Activated T-cell treated with anti-CD3 and anti-CD28 coated beads for 1 hour (primary cell): Measurements from ENCODE around the gene TBC1D4.

Experiments used
- DNase-seq: peaks from one replicate; pipeline ENCODE4 v3.0.0-alpha.2; 2020; ENCODE audit warnings: low read depth

The TBC1D4 gene

DNA sequence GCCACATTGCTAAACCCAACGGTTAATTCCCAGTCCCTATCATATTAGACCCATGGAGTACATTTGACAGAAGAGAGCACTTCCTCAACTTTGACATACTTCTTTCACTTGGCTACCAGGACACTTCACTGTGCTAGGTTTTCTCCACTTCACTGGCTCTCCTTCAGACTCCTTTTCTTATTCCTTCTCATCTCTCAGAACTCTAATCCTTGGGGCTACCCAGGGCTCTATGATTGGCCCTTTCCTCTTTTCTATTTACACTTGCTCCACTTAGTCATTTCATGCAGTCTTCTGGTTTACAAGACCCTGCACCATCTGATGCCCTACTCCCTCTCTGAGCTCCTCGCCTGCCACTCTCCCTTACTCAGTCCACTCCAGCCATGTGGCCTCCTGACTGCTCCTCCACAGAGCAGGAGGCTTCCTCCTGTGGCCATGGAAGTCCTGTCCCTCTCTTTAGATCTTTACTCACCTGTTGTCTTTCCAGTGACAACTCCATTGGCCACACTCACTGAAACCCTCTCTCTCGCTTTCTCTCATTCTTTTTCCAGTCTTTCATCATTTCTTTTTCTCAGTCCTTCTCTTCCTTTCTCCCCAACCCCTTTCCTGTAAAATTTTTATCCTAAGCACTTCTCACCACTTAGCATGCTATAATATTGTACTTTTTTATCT is 90.4 kb downstream of the TBC1D4 start:
- DNase-seq = no peak

DNA sequence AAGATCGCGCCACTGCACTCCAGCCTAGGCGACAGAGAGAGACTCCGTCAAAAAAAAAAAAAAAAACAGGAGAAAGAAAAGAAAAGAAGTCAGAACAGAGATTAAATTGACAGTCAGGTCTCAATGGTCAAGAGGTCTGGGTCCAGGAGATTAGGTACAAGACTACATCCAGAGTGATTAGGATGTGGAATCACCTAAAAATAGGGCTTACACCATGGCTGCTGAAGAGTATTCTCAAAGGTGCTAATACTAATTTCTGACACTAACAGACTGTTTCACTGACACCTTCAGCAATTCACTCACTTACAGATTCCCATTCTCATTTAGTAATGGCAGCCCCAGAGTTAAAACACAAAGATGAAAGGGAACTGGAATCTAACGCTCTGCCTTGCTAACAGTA is 91.7 kb downstream of the TBC1D4 start:
- DNase-seq = no peak

DNA sequence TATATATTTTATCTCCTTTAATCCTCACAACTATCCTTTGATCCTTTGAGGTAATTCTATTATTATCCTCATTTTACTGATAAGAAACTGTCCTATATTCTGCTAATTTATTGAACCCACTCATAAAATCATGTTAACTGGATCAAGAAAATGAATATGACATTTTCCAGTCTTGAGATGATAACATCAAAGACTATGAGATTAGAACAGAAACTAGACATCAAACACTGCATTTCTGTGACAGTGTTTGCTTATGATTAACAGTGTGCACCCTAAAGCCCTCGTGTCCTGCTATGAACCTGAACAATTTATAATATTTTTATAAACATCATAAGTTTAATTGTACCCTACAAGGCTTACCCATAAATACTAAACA is 96.3 kb downstream of the TBC1D4 start:
- no peak for DNase-seq

DNA sequence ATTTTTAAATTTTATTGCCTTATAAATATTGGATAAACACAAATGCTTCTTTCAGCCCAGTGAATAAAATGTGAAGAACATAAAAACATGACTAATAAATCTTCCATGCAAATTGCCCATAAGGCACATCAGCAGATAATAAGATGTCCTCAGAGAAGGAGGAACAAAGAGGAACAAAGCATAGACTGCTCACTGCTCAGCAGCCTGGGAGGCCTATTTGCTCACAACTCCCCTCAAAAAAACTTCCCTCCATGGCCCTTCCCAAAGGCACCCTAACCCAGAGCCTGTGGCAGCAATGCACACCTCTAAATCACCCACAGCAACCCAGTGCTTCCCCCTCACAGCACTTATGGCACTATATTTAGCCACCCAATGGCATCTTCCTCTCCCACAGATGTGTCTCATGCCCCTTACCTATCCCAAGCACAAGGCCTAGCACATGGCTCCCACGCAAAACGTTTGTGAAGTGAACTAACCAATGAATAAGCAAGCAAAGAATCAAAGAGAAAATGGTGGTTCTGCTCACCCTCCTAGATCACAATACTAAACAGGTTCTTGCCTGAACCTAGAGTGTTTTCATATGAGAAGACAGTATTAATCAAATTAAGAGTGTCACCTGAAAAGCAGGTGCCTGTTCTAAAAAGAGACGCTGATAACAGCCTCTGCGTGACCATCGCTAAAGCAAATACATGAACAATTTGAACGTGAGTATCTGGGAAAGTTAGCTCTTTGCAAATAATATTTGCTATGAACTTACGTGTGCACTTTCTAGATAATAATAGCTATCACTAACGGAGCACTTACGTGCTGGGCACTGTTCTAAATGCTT is 96.9 kb downstream of the TBC1D4 start:
- DNase-seq = no peak

DNA sequence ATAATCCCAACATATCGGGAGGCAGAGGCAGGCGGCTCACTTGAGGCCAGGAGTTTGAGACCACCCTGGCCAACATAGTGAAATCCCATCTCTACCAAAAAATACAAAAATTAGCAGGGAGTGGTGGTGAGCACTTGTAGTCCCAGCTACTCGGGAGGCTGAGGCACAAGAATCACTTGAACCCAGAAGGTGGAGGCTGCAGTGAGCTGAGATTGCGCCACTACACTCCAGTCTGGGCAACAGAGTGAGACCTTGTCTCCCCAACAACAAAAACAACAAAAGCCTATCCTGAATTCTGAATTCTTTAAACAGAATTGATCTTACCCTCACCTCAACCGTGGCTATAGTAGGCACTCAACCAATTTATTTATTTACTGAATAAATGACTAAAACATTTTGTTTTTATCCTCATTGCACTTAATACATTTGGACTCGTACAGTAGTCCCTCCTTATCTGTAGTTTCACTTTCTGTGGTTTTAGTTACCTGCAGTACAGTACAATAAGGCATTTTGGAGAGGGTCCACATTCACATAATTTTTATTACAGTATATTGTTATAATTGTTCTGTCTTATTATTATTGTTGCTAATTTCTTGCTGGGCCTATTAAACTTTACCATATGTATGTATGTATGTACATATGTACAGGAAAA is 98.8 kb downstream of the TBC1D4 start:
- DNase-seq = no peak

DNA sequence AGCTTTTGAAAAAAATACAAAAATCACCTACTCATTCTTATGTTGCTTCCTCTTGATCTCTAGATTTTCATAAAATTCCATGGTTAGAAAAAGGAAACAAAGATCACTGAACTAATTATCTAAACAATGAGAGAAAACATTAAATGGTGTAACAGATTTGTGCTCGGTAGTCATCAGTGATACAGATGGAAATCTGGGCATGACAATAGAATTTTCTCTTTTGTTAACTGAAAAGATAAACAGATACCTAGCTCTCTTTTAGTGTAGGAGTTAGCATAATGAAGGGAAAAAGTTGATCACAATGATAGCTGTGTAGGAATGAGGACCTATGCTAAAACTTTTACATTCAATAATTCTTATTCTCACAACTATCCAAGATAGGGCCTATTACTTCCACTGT is 103.7 kb downstream of the TBC1D4 start:
- DNase-seq = no peak

DNA sequence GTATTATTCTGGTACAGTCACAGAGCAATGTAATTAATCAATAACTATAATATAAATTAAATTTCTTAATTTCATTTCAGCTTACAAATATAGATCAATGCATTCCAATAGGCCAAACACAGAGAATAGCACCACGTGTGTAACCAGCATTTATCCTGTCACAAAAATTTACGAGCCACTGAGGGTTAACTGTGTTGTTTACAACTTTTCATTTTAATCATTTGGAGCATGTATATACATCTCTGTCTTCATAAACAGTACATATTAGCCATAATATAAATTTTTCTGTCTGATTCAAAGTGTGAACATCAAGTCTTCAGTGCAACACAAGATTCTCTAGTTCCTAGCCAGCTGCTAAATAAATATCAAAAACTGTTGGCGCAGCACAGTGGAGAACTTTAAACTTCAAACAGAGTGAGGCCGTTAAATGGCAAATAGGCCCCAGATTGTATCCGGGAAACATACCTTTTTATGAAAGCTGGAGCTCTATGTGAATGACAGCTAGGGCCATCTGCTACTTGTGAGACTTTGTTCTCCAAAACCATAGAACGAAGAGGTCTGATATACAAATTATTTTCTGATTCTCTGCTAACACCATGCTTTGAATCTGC is 105.1 kb downstream of the TBC1D4 start:
- no peak for DNase-seq

DNA sequence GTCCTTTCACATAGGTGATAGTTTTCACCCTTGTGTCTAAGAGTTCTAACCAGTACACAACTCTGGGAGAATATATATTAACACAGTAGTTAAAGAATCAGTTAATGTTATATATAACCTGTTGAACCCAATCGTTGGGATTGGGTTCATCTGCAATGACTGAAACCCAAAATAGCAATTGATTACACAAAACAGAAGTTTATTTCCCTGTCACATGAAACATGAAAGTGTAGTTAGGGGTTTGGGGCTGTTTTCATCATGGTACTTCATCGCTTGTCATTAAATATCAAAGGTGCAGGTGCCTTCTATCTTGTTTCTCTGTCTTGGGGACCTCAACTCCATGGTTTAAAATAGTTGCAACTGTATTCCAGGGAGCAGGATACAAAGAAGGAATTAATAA is 106.6 kb downstream of the TBC1D4 start:
- no peak for DNase-seq

DNA sequence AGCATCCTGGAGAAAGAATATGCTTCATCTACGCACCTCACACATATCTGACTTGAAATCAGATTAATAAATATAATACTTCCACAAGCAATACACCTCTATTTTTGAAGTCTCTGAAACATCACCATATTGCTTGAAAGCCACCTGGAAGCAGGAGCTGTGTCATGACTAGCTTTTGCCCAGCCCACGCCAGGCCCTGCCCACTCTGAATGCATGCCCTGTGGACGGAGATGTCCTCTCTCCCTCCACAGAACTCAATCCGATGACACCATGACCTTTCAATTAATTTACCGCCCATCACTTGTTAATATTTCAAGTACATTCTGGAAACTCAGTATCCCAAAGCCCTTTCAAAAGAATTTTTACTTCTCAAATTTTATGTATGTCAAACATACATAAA is 108.0 kb downstream of the TBC1D4 start:
- no peak for DNase-seq

DNA sequence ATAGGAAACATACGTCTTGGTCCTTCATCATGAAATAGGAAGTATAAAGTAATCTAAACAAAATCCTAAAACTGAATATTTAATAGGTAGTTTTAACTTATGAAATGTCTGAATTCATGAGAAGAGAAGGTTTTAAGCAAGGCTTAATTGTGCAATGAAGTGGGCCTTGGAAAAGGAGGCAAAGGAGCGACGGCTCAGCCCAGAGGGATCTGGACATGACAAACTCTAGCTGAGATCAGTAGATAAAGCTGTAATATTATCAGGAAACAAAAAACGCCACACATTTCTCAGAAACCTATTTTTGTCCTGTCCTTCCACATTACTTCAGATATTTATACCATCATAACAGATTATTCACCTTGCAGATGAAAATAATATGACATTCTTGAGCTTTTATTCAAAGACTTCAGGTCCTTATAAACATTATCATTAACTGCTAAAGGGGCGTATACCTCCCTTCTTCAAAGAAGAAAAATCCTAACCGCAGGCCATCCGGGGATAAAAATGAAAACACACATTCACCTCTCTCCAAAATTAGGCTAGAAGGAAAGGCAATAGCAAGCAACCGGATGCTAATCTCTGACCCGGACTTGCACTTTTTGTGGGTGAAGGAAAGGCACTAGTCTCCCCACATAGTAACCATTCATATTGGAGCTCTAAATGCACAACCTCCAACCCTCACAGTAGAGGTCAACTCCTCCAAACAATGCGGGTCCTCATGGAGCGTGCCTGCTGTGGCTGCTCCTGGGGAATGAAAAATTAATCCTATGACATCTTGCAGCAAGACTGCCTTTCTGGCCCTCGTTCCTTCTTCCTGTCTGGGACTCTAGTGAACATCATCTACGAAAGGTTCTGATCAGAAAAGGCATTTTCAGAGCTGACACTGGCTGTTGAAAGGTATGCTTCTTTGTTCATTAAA is 108.8 kb downstream of the TBC1D4 start:
- DNase-seq = no peak

DNA sequence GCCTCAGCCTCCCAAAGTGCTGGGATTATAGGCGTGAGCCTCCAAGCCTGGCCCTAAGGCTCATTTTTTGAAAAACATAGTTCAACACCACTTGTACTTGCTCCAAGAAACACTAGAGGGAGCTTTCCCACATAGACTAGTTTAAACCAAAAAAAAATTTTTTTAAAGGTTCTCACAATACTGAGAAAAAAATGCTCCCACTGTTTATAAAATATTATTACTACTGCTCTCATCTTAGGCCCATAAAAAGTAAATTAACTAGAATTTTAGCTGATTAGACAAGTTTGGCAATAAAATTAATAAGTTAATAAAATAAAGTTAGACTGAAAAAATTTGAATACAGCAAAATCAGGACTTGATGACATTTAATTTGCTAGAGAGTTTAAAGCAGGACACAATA is 109.5 kb downstream of the TBC1D4 start:
- DNase-seq = no peak

DNA sequence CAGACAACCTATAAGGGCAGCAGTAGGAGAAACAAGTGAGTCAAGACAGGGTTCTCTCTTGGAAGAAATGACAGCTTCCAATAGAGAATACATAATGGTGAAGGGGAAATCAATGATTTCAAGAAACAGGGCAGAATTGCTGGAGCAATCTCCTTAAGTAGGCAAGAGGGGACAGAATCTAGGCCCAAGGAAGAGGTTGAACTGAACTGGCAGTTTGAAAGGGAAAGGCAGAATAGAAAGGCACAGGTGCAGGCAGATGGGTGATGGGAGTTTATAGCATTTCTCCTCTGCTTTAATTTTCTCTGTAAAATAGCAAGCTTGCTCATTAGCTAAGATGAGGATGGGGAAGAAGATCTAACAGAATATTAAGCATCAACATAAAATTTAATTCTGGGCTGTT is 110.8 kb downstream of the TBC1D4 start:
- no peak for DNase-seq

DNA sequence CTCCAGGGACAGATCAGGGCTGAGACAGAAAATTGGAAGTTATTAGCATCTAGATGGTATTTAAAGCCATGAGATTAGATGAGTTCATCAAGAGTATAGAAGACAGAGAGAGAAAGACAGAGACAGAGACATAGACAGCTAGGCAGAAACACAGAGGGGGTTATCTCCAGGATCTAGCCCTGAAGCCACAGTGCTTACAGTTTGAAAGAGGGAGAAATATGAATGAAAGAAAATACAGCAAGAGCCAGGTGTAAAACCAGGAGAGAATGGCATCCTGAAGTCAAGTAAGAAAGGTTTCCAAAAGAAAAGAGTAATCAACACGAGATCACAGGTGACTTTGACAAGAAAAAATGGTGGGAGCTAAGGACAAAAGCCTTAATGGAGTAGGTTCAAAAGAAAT is 111.2 kb downstream of the TBC1D4 start:
- DNase-seq = no peak

DNA sequence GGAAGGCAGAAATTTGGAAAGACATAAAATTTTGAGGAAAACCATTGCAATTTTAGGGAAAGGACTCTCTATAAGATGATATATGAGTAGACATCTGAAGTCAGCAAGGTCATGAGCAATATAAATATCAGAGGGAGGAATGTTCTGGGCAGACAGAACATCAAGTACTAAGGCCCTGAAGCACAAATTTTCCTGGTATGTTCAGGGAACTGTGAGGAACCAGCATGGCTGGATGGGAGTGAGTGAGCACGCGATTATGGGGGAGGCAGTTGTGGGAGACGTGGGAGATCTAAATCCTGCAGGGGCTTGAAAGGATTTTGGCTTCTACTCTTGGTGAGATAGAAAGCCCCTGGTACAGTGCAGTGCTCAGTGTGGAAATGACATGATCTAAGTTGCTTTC is 112.0 kb downstream of the TBC1D4 start:
- no peak for DNase-seq

DNA sequence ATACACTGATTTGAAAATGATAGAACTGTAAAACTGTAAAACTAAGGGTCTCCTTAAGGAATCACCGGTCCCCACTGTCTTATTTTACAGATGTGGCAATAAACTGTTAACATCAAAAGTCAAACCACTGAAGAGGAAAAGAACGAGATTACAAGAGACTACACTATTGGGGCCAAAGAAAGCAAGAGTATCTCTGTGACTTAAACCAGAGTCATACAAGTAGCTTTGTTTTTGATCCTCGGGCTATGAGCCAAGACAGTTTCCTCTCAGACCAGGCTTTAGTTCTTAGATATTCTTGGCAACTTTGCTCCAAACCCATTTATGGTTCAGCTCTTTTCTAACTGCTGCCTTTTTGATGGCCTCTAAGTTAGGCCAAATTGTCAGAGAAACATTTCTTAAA is 113.8 kb downstream of the TBC1D4 start:
- DNase-seq = no peak

DNA sequence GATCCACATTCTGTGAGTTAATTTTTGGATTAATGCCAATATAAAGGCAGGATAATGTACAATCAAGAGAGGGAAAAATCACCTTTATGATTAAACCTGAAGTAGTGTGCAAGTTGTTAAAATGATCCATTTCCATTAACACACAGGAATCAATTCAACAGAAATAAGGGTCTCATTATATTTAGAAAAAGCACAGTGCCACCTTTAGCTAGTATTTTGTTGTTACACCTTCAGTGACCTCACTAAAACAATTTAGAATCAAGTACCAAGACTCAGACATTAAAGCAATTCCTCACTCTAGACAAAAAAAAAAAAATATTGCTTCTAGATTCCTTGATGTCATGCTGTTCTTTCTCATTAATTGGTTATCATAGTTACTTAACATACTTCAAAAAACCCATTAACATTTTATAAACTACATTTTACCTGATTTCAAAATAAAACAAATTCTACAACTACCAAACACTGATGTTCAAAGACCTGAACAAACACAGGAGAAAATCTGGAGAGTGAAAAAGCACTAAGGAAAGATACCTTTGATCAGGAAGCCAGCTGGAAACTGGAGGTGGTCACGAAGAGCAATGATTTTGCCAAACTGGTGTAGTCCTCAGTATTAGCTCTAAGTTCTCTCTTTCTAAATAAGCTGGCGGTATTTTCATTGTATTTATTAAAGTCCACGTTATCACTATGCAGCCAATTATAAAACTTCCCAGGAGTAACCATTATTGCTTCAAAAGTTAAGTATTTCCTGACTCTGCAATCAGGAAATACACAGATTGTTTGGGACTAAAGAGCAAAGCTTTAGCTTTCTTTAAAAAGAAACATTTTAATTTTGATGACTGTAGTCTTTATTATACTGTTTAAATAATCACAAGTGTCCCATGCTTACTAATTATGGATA is 115.3 kb downstream of the TBC1D4 start:
- DNase-seq = no peak

DNA sequence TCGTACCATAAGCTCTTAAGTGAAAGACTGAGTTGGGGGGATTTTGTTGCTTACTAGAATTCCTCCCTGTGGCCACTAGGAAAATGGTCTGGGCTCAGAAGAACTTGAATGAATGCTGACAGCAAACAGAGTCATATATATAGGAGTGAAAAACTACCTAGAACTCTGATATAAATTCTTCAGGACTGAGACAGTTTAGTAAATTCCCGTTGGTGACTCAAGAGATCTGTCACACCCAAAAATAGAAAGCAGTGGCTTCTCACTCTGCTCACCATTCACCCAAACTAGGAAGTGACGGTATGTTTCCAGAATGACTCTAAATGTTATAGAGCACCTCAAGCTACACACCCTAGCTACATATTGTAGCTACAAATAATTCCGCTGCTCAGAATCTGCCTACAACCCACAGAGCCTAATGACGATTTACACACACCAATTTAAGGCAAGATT is 116.2 kb downstream of the TBC1D4 start:
- DNase-seq = no peak

DNA sequence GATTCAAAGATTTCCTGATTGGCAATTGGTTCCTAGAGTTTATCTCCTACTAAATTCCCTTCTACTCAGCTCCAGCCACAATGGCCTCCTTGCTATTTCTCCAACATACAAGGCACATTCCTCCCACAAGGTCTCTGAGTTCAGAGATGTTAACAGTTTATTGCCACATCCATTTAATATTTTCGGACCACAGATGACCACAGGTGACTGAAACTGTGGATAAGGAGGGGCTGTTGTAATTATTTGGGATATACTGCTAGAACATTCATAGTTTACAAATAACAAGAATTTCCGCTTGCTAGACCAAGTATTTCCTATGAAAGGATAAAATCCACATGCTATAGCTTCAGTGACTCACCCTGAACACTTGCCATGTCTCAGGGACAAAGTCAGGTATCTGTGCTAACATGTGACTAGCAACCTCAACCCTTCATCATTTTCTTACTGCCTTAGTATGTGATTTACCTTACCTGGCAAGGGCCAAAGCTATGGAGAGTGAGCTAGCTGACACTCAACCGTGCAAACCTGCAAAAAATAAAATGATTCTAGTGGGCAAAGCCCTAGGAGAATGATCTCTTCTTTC is 117.7 kb downstream of the TBC1D4 start:
- no peak for DNase-seq

DNA sequence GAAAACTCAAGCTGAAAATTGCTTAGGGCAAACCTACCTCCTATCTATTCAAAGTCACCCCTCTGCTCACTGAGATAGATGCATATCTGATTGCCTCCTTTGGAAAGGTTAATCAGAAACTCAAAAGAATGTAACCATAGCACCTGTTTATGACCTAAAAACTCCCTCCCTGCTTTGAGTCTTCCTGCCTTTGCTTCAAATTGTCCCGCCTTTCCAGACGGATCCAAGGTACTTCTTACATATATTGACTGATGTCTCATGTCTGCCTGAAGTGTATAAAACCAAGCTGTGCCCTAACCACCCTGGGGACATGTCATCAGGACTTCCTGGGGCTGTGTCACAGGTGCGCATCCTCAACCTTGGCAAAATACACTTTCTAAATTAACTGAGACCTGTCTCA is 118.6 kb downstream of the TBC1D4 start:
- DNase-seq = no peak

DNA sequence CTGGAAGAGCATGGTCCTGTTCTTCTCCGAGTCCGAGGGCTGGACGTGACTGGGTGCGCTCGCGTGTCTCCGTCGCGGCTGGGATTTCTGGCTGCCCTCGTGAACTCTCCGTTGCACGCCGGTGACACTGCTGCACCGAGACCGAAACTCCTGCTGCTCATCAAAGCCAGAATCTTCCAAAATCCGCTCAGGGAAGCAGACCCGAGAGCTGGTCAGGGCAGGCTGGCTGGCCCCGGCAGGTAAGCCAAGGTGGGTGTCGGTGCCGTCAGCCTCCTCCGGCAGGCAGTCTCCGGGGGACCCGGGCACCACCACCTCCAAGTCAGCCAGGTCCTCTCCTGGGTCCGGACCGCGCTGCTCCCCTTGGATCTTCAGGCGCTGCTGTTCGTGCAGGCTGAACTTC is 119.9 kb downstream of the TBC1D4 start:
- DNase-seq = no peak
